Measurements from ENCODE around the gene FGFRL1.

Gene FGFRL1

GRCh38 chr4:1024882-1025545 is 13.6 kb downstream of the FGFRL1 start:
- DNase-seq, result no peak

- DNase-seq, result peak; percentile 74
Measured at GRCh38 chr4:1026115-1026514, 14.7 kb downstream of the FGFRL1 start.

- no peak for DNase-seq
Measured at GRCh38 chr4:1027219-1027914, 15.9 kb downstream of the FGFRL1 start.

- no peak for DNase-seq
Measured at GRCh38 chr4:1027915-1028238, 16.5 kb downstream of the FGFRL1 start.

- DNase-seq, result no peak
Measured at GRCh38 chr4:1028574-1029220, 17.3 kb downstream of the FGFRL1 start.

GRCh38 chr4:1029529-1029928 is 18.1 kb downstream of the FGFRL1 start:
- DNase-seq, result no peak

- no peak for DNase-seq
Measured at GRCh38 chr4:1030031-1030430, 18.6 kb downstream of the FGFRL1 start.

- DNase-seq, result no peak
Measured at GRCh38 chr4:1030559-1030958, 19.1 kb downstream of the FGFRL1 start.

- no peak for DNase-seq
Measured at GRCh38 chr4:1031346-1031745, 19.9 kb downstream of the FGFRL1 start.

GRCh38 chr4:1031956-1032795 is 20.8 kb downstream of the FGFRL1 start:
- DNase-seq, result no peak

GRCh38 chr4:1032861-1033260 is 21.4 kb downstream of the FGFRL1 start:
- no peak for DNase-seq

- no peak for DNase-seq
Measured at GRCh38 chr4:1033840-1034551, 22.6 kb downstream of the FGFRL1 start.

- DNase-seq, result no peak
Measured at GRCh38 chr4:1035510-1035909, 24.1 kb downstream of the FGFRL1 start.

- DNase-seq, result no peak
Measured at GRCh38 chr4:1036095-1036494, 24.7 kb downstream of the FGFRL1 start.

- no peak for DNase-seq
Measured at GRCh38 chr4:1036976-1037810, 25.8 kb downstream of the FGFRL1 start.

- no peak for DNase-seq
Measured at GRCh38 chr4:1038948-1039492, 27.6 kb downstream of the FGFRL1 start.

GRCh38 chr4:1039493-1040343 is 28.3 kb downstream of the FGFRL1 start:
- DNase-seq, result no peak

- DNase-seq, result no peak
Measured at GRCh38 chr4:1040344-1041146, 29.1 kb downstream of the FGFRL1 start.

GRCh38 chr4:1041147-1041935 is 29.9 kb downstream of the FGFRL1 start:
- no peak for DNase-seq
